A673 (cell line): ENCODE data around the gene GPR89A. TPM values are rescaled to one million over a fixed set of nuclear protein-coding genes. Genes with fewer than 3 reads are reported as not detected.

ENCODE experiments used
- BruUV-seq: library from RNA; stranded (reverse); fragments of 400-500 nt; replicated peaks from 2 replicates; lab custom pipeline; 2021; lab: Mats Ljungman, UMichigan
- CTCF ChIA-PET: fragments of 300-600 bp; sonication (Branson Sonifier 250); formaldehyde crosslinking; loops from one replicate; lab custom pipeline; 2022; ENCODE audit warnings: antibody characterized with exemption; lab: Charles Lee
- POLR2A ChIA-PET: fragments of 300-600 bp; sonication (Branson Sonifier 250); formaldehyde crosslinking; loops from one replicate; lab custom pipeline; 2022; ENCODE audit warnings: antibody characterized with exemption; ENCODE audit not compliant: low non-redundant PET; lab: Charles Lee
- DNase-seq: peaks from one replicate; pipeline ENCODE4 v3.0.0-alpha.2; 2015; ENCODE audit warnings: low spot score
- H3K27ac ChIP-seq: fragments of 200-600 bp; sonication (generic); 2 replicates; pipeline ENCODE4 v1.5.1; 2016; ENCODE audit warnings: mixed run types, low read depth, mild to moderate bottlenecking, mixed read lengths, antibody characterized with exemption, low read length; ENCODE audit not compliant: poor library complexity, severe bottlenecking
- H3K27me3 ChIP-seq: fragments of 200-600 bp; sonication (generic); replicated peaks from 2 replicates; pipeline ENCODE4 v1.6.1; 2017; ENCODE audit warnings: mixed run types, low read depth, mild to moderate bottlenecking, mixed read lengths, antibody characterized with exemption, low read length; ENCODE audit not compliant: insufficient read depth, poor library complexity
- H3K36me3 ChIP-seq: fragments of 200-600 bp; sonication (generic); 2 replicates; pipeline ENCODE4 v1.6.1; 2016; ENCODE audit warnings: mixed run types, mild to moderate bottlenecking, mixed read lengths, antibody characterized with exemption, low read length; ENCODE audit not compliant: insufficient read depth, poor library complexity, severe bottlenecking
- H3K4me1 ChIP-seq: fragments of 200-600 bp; sonication (generic); 2 replicates; pipeline ENCODE4 v1.6.1; 2017; ENCODE audit warnings: mixed run types, mild to moderate bottlenecking, mixed read lengths, antibody characterized with exemption, low read length; ENCODE audit not compliant: insufficient read depth, poor library complexity, severe bottlenecking
- H3K4me3 ChIP-seq: fragments of 200-600 bp; sonication (generic); 2 replicates; pipeline ENCODE4 v1.5.1; 2016; ENCODE audit warnings: low read depth, mixed run types, mild to moderate bottlenecking, mixed read lengths, low read length; ENCODE audit not compliant: poor library complexity, severe bottlenecking
- H3K9me3 ChIP-seq: fragments of 200-600 bp; sonication (generic); 2 replicates; pipeline ENCODE4 v1.6.1; 2016; ENCODE audit warnings: mixed run types, low read depth, mild to moderate bottlenecking, mixed read lengths, antibody characterized with exemption, low read length; ENCODE audit not compliant: poor library complexity, severe bottlenecking
- CTCF ChIP-seq: fragments of 300-800, 200-600 bp; sonication (generic); conservative IDR thresholded peaks from 2 replicates; pipeline ENCODE4 v1.5.1; 2017; ENCODE audit warnings: low read depth, mild to moderate bottlenecking, antibody characterized with exemption, low read length, moderate library complexity, mixed read lengths
- EZH2 ChIP-seq: fragments of 200-600 bp; sonication (generic); IDR thresholded peaks from 2 replicates; pipeline ENCODE4 v1.6.1; 2017; ENCODE audit warnings: borderline replicate concordance, low read depth, mild to moderate bottlenecking, mixed read lengths, antibody characterized with exemption, low read length; ENCODE audit not compliant: poor library complexity, severe bottlenecking
- intact Hi-C: fragments of 100-400 bp; cut with micrococcal nuclease; formaldehyde crosslinking; loops from one replicate; pipeline ENCODE4 v1.10.0; 2022; ENCODE audit not compliant: unreplicated experiment
- total RNA-seq: library from RNA; stranded (reverse); gene quantifications from 2 replicates; pipeline ENCODE4 v1.2.3, GENCODE V29; 2021

Gene GPR89A
- total RNA-seq, 1 experiment from 2014 or later, result 31.3 TPM

- POLR2A ChIA-PET, result no interaction called here
- H3K36me3 ChIP-seq, result no peaks in the 10 kb centered on the region
- no peaks in the 10 kb centered on the region for H3K4me1 ChIP-seq
- no TSS peak for BruUV-seq
- CTCF ChIA-PET, result no interaction called here
- no peaks in the 10 kb centered on the region for H3K27me3 ChIP-seq
- TF ChIP-seq CTCF (no peak), EZH2 (no peak)
- H3K9me3 ChIP-seq, result no peaks in the 10 kb centered on the region
- no peak overlapping the region for H3K4me3 ChIP-seq
- intact Hi-C loops, result no loop called here
- no peak overlapping the region for H3K27ac ChIP-seq
- no peak for DNase-seq
Observed at GRCh38 chr1:145710291-145711027, 102.7 kb downstream of the GPR89A start.

GRCh38 chr1:145711213-145711651 lies 103.4 kb downstream of the GPR89A start:
- H3K27ac ChIP-seq, result no peak overlapping the region
- no peaks in the 10 kb centered on the region for H3K36me3 ChIP-seq
- TF ChIP-seq CTCF (no peak), EZH2 (no peak)
- no peak for DNase-seq
- no peaks in the 10 kb centered on the region for H3K4me1 ChIP-seq
- POLR2A ChIA-PET, result no interaction called here
- H3K4me3 ChIP-seq, result no peak overlapping the region
- no peaks in the 10 kb centered on the region for H3K9me3 ChIP-seq
- BruUV-seq, result no TSS peak
- intact Hi-C loops, result no loop called here
- CTCF ChIA-PET, result no interaction called here
- no peaks in the 10 kb centered on the region for H3K27me3 ChIP-seq

GRCh38 chr1:145714524-145715111 lies 106.8 kb downstream of the GPR89A start:
- no peaks in the 10 kb centered on the region for H3K4me1 ChIP-seq
- no peaks in the 10 kb centered on the region for H3K27me3 ChIP-seq
- ChIA-PET POLR2A (interaction anchor here (0.6 kb wide), 1 partner anchor 56 kb away, joined by 3 read pairs; no protein-coding TSS in a partner anchor), CTCF (no interaction called here)
- no peak overlapping the region for H3K4me3 ChIP-seq
- H3K27ac ChIP-seq, result no peak overlapping the region
- DNase-seq, result no peak
- no TSS peak for BruUV-seq
- no peak for TF ChIP-seq CTCF
- no peak for TF ChIP-seq EZH2
- no peaks in the 10 kb centered on the region for H3K9me3 ChIP-seq
- intact Hi-C loops, result no loop called here
- no peaks in the 10 kb centered on the region for H3K36me3 ChIP-seq
